Osteoblast (primary cell): ENCODE measurements around the gene CFAP100. TPM values are rescaled to one million over a fixed set of nuclear protein-coding genes. Genes with fewer than 3 reads are reported as not detected.

ENCODE experiments used
- DNase-seq: peaks from one replicate; pipeline ENCODE4 v3.0.0; 2011; ENCODE audit warnings: low spot score, mixed read lengths; ENCODE audit not compliant: insufficient read length; ENCODE audit errors: missing footprints
- H2AFZ ChIP-seq: 2 replicates; pipeline ENCODE4 v1.6.0; 2011; ENCODE audit warnings: mild to moderate bottlenecking, low read length
- H3K27ac ChIP-seq: 2 replicates; pipeline ENCODE4 v1.5.1; 2011; ENCODE audit warnings: mild to moderate bottlenecking, low read depth, low read length, moderate library complexity
- H3K27me3 ChIP-seq: 2 replicates; pipeline ENCODE4 v1.6.0; 2012; ENCODE audit warnings: mild to moderate bottlenecking, control low read depth, inconsistent platforms, low read length, moderate library complexity; ENCODE audit not compliant: insufficient read depth
- H3K36me3 ChIP-seq: 2 replicates; pipeline ENCODE4 v1.5.1; 2011; ENCODE audit warnings: mild to moderate bottlenecking, low read length, control low read depth, moderate library complexity; ENCODE audit not compliant: insufficient read depth
- H3K4me1 ChIP-seq: 2 replicates; pipeline ENCODE4 v1.5.1; 2011; ENCODE audit warnings: mild to moderate bottlenecking, low read length, control low read depth, moderate library complexity; ENCODE audit not compliant: insufficient read depth
- H3K4me2 ChIP-seq: 2 replicates; pipeline ENCODE4 v1.6.0; 2011; ENCODE audit warnings: mild to moderate bottlenecking, low read length; ENCODE audit not compliant: insufficient read depth
- H3K4me3 ChIP-seq: fragments of 200-600 bp; sonication (generic); 3 replicates; pipeline ENCODE4 v1.5.1; 2012; ENCODE audit warnings: mild to moderate bottlenecking, low read length, inconsistent platforms; ENCODE audit not compliant: insufficient read depth
- H3K79me2 ChIP-seq: 2 replicates; pipeline ENCODE4 v1.6.0; 2012; ENCODE audit warnings: mild to moderate bottlenecking, low read length, control low read depth, inconsistent platforms; ENCODE audit not compliant: insufficient read depth
- H3K9me3 ChIP-seq: 2 replicates; pipeline ENCODE4 v1.5.1; 2011; ENCODE audit warnings: low read depth, low read length, control low read depth
- H4K20me1 ChIP-seq: 2 replicates; pipeline ENCODE4 v1.6.0; 2012; ENCODE audit warnings: mild to moderate bottlenecking, low read length, control low read depth; ENCODE audit not compliant: insufficient read depth
- CTCF ChIP-seq: IDR thresholded peaks from 2 replicates; pipeline ENCODE4 v1.5.1; 2011; ENCODE audit warnings: mild to moderate bottlenecking, low read depth, low read length, moderate library complexity; ENCODE audit errors: extremely low read depth
- total RNA-seq: library from RNA; depleted of rRNA; stranded (reverse); fragments of >200 nt; gene quantifications from 2 replicates; pipeline ENCODE4 v1.2.3, GENCODE V29; 2012

Gene CFAP100
- total RNA-seq, 1 donor = not detected

GRCh38 chr3:126347543-126348161 is 47.1 kb upstream of the CFAP100 start:
- H3K36me3 ChIP-seq = no peaks in the 10 kb centered on the region
- no peaks in the 10 kb centered on the region for H4K20me1 ChIP-seq
- H3K79me2 ChIP-seq = no peaks in the 10 kb centered on the region
- no peak overlapping the region for H2AFZ ChIP-seq
- DNase-seq = peak; percentile 78
- no peak overlapping the region for H3K4me3 ChIP-seq
- H3K4me2 ChIP-seq = no peak overlapping the region
- no peaks in the 10 kb centered on the region for H3K9me3 ChIP-seq
- H3K27ac ChIP-seq = no peak overlapping the region
- H3K4me1 ChIP-seq = no peaks in the 10 kb centered on the region
- TF ChIP-seq CTCF = no peak
- H3K27me3 ChIP-seq = no peaks in the 10 kb centered on the region

- Histone ChIP-seq H2AFZ (no peak overlapping the region), H4K20me1 (no peaks in the 10 kb centered on the region), H3K36me3 (no peaks in the 10 kb centered on the region), H3K79me2 (no peaks in the 10 kb centered on the region), H3K4me3 (no peak overlapping the region), H3K4me1 (no peaks in the 10 kb centered on the region), H3K4me2 (no peak overlapping the region), H3K27ac (no peak overlapping the region), H3K9me3 (no peaks in the 10 kb centered on the region), H3K27me3 (no peaks in the 10 kb centered on the region)
- peak; percentile 17 for TF ChIP-seq CTCF
- DNase-seq = peak; percentile 82
These were observed 46.3 kb upstream of the CFAP100 start for GRCh38 chr3:126348308-126348920.

- Histone ChIP-seq H3K27me3 (no peaks in the 10 kb centered on the region), H3K4me1 (no peaks in the 10 kb centered on the region)
These were observed 45.6 kb upstream of the CFAP100 start for GRCh38 chr3:126349071-126349470.

More at GRCh38 chr3:126349071-126349470, 45.6 kb upstream of the CFAP100 start:
- Histone ChIP-seq H2AFZ (no peak overlapping the region), H3K9me3 (no peaks in the 10 kb centered on the region), H3K79me2 (no peaks in the 10 kb centered on the region), H3K27ac (no peak overlapping the region), H4K20me1 (no peaks in the 10 kb centered on the region), H3K4me2 (no peak overlapping the region), H3K36me3 (no peaks in the 10 kb centered on the region), H3K4me3 (no peak overlapping the region)
- TF ChIP-seq CTCF = no peak
- DNase-seq = peak; percentile 62
